ENCODE results near the gene RAB31. TPM values are rescaled to one million over a fixed set of nuclear protein-coding genes. Genes with fewer than 3 reads are reported as not detected.

Gene RAB31
- polyA plus RNA-seq, 1 of the 3 experiments (the other 2 are of a cell fraction), result 23.0 TPM

GRCh38 chr18:9705183-9705829 is 2.8 kb upstream of the RAB31 start:
- POLR2A ChIA-PET, result no interaction called here
- no peak for DNase-seq
- 73% methylated on average over 6 of the region's 6 CpGs for WGBS (ENCODE audit: low lambda C conversion rate)
- Histone ChIP-seq H3K9ac (no peak overlapping the region), H3F3A (replicated peaks; ENCODE audit: insufficient read depth) (peaks cover 11% of the 10 kb centered on the region), H2AFZ (ENCODE audit: low read depth) (peak overlapping the region; percentile 48), H3K9me2 (no peaks in the 10 kb centered on the region), H3K4me2 (no peak overlapping the region; the same call in 1 of the 2 replicates), H4K20me1 (ENCODE audit: insufficient read depth) (no peaks in the 10 kb centered on the region), H3K27me3 (ENCODE audit: insufficient read depth) (no peaks in the 10 kb centered on the region), H3K27ac (ENCODE audit: low read depth in 2 of 2, low read length in 1 of 2) (0 out of 4 replicates have a peak overlapping the region, but pooled peaks of 1 of the 2 experiments have one; percentile 8), H3K79me2 (ENCODE audit: insufficient read depth) (peaks cover 18% of the 10 kb centered on the region), H3K36me3 (replicated peaks in 1 of 2; ENCODE audit: control insufficient read depth in 1 of 2, insufficient read depth in 2 of 2, low read length in 1 of 2) (no peaks in the 10 kb centered on the region), H3K9me3 (no peaks in the 10 kb centered on the region), H3K4me1 (ENCODE audit: control insufficient read depth in 1 of 2, insufficient read depth in 2 of 2, low read depth in 1 of 2, low read length in 1 of 2) (peaks cover 0 to 8% of the 10 kb centered on the region in 2 experiments; a peak in 2 of 4 replicates), H3K4me3 (ENCODE audit: low read depth in 2 of 2, low read length in 1 of 2) (no peak overlapping the region)
- CTCF ChIA-PET, result no interaction called here
- TF ChIP-seq YY1 (IDR thresholded peaks at IDR 0.05; ENCODE audit: low read depth), result no peak
- no peak for TF ChIP-seq REST (IDR thresholded peaks at IDR 0.05; ENCODE audit: low read depth, low read length)
- TF ChIP-seq NRF1 (IDR thresholded peaks at IDR 0.05; ENCODE audit: low read depth, low read length), result no peak
- no peak for TF ChIP-seq CHD2 (IDR thresholded peaks at IDR 0.05; ENCODE audit: low read length, partially characterized antibody)
- TF ChIP-seq POLR2AphosphoS5 (IDR thresholded peaks at IDR 0.05; ENCODE audit: low read depth, low read length), result no peak
- TF ChIP-seq FOXJ3 (CRISPR knock-in tag; IDR thresholded peaks at IDR 0.05), result no peak
- no peak for TF ChIP-seq PBX3 (IDR thresholded peaks at IDR 0.05)
- no peak for TF ChIP-seq RFX5 (IDR thresholded peaks at IDR 0.05; ENCODE audit: low read length)
- no peak for TF ChIP-seq USF2 (IDR thresholded peaks at IDR 0.05; ENCODE audit: borderline replicate concordance, low read depth, low read length)
- TF ChIP-seq JUND (IDR thresholded peaks at IDR 0.05), result no peak
- no peak for TF ChIP-seq GABPA (IDR thresholded peaks at IDR 0.05; ENCODE audit: low read depth)
- TF ChIP-seq NFIC (IDR thresholded peaks at IDR 0.05; ENCODE audit: borderline replicate concordance), result no peak
- TF ChIP-seq CTCF (IDR thresholded peaks at IDR 0.05), result no peak
- TF ChIP-seq EZH2phosphoT487 (IDR thresholded peaks at IDR 0.05; ENCODE audit: borderline replicate concordance, low read depth), result no peak

All from SK-N-SH (cell line).